HG02938 (cell line): ENCODE data around the gene SLC17A8.

ENCODE experiments used
- ATAC-seq: cut with Tn5 transposase; IDR thresholded peaks from one replicate; pipeline ENCODE4 v1.9.1; 2021; ENCODE audit warnings: mild to moderate bottlenecking, moderate library complexity; ENCODE audit not compliant: unreplicated experiment

The SLC17A8 gene

DNA sequence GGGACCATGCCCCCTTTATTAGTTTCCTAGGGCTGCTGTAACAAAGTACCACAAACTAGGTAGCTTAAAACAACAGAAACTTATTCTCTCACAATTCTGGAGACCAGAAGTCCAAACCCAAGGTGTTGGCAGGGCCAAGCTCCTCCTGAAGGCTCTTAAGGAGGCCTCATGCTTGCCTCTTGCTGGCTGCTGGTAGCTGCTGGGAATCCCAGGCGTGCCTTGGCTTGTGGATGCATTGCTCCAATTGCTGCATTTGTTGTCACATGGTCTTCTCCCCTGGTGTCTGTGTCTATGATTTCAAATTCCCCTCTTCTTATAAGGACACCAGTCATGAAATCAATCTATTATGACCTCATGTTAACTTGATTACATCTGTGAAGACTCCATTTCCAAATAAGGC lies 11.2 kb downstream of the SLC17A8 start:
- no peak for ATAC-seq

DNA sequence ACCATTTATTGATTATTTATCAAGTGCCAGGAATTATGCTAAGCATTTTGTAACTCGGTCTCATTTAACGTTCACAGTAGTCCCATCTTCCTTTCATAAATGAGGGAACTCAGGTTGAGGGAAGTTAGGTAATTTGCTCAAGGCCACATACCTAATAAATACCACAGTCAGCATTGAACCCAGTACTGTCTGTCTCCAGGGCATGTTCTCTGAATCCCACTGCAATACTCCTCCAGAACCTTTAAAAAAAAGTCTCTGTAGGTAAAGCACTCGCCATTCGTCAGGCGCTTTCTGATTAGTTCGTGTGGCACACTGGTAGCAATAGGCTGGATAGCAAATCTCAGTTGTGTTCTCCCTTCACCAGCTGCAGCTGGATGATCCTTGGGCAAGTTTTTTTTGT lies 14.3 kb downstream of the SLC17A8 start:
- no peak for ATAC-seq

DNA sequence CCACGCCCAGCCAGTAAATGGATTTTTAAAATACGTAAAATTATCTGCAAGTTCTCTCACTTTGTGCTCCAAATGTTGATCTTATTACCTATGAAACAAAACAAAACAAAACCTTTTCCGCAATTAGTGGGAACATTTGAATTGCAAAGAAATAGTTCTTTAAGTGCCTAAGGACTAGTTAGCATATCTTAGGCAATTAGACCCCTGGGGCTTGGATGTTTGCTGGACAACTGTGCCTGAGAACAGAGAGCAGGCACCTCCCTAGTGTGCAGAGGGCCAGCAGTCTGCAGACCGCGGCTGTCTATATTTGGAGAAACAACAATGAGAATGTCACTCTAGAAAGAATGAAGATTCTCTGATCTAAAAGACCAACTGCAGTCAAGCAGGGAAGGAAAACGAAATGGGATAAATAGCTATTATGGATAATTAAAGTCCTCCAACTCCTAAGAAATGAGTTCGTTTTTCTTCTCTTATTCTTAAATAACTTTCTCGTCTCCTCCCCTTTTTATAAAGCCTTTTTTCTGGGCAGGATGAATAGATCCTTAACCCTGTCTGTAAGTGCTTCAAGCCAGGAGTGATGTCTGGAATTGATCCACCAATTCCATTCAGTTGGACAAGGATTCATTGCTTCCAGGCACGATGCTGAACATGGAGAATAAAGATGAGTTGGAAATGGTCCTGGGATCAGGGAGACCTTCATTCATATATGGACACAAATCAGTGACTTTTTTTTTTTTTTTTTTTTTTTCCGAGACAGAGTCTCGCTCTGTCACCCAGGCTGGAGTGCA lies 16.2 kb downstream of the SLC17A8 start:
- ATAC-seq: no peak

DNA sequence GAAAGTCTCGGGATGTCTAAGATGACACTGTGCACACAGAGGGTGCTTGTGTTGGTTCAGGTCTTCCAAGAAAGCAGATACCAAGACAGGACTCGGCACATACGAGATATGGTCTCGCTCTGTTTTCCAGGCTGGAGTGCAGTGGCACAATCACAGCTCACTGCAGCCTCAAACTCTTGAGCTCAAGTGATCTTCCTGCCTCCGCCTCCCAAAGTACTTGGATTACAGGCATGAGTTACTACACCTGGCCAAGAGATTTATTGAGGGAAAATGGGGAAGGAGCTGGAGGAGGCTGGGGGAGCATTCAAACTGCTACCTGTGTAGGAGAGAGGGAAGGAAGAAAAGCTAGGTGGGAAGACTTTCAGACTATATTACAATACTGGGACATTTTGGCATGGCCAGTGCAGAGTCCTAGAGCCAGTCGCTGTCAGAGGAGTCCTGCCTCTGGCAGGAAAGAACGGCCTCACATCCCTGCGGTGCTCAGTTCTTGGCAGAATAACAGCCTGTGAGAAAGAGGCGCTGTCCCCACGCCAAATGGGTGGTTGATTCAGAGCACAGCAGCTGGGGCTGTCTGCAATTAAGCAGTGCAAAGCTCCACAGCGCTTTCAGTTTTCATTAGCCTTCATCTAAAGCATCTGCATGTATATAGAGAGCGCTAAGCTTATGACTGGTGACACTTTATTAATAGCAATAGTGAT lies 18.3 kb downstream of the SLC17A8 start:
- no peak for ATAC-seq

DNA sequence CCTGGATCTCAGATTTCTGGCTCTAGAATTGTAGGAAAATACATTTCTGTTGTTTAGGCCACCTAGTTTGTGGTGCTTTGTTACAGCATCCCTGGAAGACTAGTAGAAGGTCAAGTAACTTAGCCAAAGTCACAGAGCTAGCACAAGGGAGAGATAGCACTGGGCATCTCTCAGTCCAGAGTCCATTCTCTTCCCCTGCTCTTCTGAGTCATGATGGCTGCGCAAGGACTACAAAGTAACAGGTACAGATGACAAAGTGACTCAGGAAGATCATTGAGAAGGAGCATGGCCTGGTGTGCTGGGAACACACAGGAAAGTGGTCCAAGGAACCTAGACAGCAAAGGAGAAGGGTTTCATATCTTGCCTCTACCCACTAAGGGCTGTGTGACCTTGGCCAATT lies 19.3 kb downstream of the SLC17A8 start:
- no peak for ATAC-seq

DNA sequence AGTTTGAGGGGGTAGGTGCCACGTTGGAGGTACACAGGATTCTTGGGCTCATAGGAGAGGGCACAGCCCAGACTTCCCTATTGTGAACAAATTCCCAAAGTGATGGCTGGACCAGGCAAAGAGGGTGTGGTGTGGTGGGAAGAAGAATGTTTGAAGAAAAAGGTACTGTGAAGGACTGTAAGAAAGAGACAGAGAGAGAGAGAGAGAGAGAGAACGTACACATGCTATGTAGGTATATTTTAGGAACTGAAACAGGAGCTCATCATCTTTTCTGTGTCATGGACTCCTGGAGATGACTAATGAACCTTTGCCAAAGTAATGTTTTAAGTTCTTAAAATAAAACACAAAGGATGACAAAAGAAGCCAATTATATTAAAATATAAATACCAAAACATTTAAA lies 24.5 kb downstream of the SLC17A8 start:
- no peak for ATAC-seq

DNA sequence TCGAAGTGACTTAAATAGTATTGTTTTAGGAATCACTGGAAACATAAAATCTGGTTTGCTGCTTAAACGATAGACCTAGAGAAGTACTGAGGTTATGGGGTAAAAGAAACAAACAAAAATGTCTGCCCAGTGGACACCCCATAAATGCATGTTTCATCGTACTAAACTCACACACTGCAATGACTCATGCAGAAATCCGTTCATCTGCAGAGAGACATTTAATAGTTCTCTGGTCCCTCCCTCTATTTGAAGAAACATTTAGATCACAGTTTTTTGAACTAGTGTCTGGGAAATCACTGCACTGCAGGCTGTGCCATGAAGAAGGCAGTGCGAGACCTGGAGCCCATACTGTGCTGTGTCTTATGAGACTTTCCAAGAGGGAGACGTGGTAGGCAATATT lies 25.5 kb downstream of the SLC17A8 start:
- no peak for ATAC-seq

DNA sequence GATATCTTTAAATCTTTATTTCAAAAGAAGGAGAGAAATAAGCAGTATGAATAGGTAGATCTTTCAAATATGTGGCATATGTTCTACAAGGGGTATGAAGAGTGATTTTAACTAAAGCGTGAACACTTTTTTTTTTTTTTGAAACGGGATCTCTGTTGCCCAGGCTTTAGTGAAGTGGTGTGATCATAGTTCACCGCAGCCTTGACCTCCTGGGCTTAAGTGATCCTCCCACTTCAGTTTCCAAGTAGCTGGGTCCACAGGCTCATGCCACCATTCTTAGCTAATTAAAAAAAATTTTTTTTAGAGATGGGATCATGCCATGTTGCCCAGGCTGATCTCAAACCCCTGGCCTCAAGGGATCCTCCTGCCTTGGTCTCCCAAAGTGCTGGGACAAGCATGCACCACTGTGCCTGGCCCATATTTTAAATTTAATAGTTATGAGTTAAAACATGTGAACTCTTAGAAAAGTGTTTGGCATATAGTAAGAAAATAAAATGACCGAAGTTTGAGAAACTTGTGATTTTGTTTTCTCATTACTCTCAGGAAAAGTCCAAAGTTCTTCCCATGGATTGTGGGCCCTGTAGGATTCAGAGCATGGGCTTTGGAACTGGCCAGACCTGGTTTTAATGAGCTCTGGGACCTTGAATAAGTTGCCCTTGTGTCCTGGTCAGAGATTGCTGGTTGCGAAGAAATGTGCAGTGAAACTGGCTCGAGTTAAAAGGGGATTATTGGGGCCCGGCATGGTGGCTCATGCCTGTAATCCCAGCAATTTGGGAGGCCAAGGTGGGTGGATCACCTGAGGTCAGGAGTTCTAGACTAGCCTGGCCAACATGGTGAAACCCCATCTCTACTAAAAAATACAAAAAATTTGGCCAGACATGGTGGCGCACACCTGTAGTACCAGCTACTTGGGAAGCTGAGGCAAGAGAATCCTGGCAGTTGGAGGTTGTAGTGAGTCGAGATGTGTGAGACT lies 27.0 kb downstream of the SLC17A8 start:
- ATAC-seq: no peak

DNA sequence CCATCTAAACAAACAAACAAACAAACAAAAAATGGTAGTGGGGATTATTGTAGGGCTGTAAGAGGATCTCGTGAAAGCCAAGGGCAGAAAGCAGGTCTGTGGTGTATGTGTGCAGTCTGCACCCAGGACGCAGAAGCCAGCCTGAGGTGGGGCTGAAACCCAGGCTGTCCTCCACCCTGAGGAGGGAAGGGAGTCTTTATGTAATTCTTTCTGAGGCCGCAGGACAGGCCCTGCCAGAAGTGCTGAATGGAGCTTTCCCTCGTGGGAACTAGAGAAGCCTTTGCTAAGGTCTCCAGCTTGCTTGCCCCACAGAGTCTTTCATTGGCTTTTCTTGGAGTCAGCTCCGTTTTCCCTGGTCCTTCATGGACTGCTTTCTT lies 27.7 kb downstream of the SLC17A8 start:
- ATAC-seq: no peak

DNA sequence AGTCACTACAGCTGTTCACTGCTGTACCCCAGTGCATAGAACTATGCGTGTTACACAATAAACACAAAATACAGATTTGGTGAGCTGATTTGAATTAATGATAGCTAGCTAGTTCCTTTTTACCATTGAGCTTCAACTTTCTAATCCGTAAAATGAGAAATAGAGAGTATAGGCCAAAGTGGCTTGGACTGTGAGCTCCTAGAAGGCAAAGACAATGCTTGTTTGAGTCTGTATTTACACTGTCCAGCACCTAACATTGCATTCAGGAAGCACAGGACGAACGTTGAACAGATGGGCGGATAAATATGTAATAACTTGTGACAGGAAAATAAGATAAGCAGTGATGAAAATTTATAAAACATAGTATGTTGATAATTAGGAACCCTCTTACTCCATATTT lies 31.5 kb downstream of the SLC17A8 start:
- no peak for ATAC-seq

DNA sequence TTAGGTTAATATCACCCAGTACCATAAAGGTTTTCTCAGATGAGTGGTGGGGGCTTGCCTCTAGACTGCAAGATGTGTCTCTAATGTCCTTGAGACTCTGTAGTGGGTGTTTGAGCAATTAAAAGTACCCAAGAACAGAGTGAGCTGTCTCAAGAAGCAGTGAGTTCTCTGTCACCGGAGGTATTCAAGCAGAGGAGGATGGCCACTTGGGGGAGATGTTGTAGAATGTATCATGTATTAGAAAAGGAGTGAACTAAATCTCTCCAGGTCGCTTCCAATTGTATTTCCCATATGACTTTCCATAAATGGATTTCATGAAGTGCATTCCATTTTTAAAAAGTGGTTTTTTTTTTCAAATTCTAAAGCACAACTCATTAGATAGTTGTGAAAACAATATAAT lies 35.0 kb downstream of the SLC17A8 start:
- ATAC-seq: no peak

DNA sequence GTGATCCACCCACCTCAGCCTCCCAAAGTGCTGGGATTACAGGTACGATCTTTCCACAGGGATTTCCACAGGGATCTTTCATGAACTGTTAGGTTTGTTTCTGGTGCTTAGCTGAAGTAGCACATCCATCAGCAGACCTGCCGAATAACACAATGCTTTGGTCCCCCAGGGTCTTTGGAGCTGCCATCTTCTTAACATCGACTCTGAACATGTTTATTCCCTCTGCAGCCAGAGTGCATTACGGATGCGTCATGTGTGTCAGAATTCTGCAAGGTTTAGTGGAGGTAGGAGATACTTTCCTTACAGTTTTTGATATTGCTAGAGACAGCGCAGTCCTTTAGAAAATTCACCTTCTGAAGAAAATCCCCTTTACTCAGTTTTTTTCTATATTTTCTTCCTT lies 36.3 kb downstream of the SLC17A8 start:
- no peak for ATAC-seq

DNA sequence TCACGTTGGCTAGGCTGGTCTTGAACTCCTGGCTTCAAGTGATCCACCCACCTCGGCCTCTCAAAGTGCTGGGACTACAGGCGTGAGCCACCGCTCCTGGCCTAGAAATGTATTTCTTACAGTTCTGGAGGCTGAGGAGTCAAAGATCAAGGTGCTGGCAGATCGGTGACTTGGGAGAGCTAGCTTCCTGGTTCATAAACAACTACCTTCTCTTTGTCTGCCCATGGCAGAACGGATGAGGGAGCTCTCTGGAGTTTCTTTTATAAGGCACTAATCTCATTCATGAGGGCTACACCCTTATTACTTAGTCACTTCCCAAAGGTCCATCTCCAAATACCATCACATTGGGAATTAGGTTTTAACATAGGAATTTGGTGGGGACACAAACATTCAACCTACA lies 38.9 kb downstream of the SLC17A8 start:
- ATAC-seq: no peak

DNA sequence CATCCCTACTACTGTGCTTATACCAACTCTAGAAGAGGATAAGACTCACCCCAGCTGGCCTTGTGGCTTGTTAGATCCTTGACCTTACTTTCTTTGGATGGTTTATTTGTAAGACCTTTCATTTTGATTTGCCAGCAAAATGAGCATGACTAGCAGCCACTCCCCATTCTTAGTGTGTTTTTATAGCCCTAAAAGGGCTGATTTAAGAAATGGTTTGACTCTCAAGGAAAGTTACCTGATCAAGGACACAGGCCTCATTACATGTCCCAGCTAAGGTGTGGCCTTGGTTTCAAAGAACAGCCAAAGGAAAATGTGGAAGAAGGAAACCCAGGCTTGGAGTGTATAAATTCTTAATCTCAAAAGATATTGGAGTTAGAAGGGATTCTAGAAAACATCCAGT lies 41.4 kb downstream of the SLC17A8 start:
- ATAC-seq: no peak

DNA sequence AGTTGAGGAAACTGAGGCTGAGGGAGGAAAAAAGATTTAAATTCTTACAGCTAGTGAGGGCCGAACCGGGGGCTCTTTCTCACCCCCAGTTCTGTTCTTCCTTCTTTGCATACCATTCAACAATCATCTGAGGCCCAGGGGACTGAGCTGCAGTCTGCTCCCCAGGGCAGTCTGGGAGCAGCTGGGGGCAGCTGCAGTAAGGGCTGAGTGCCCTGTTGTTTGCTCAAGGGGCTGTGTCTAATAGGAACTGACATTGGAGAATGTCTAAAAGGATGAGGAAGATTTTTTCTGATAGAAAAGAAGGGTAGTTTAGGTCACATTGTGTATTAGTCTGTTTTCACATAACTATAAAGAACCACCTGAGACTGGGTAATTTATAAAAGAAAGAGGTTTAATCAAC lies 42.2 kb downstream of the SLC17A8 start:
- ATAC-seq: no peak

DNA sequence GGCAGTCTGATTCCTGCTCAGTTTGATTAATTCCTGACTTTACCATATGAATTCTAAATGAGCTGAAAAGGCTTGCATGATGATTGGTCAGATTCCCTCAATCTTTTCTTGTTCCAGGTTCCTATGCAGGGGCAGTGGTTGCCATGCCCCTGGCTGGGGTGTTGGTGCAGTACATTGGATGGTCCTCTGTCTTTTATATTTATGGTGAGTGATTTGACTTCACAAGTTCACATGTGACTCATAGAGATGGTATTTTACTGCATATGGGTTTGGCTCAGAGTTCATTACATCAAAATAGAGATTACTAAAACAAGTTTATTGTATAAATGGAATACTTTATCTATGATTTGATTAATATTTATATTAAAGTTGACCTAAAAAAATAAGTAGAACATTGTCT lies 44.8 kb downstream of the SLC17A8 start:
- ATAC-seq: no peak

DNA sequence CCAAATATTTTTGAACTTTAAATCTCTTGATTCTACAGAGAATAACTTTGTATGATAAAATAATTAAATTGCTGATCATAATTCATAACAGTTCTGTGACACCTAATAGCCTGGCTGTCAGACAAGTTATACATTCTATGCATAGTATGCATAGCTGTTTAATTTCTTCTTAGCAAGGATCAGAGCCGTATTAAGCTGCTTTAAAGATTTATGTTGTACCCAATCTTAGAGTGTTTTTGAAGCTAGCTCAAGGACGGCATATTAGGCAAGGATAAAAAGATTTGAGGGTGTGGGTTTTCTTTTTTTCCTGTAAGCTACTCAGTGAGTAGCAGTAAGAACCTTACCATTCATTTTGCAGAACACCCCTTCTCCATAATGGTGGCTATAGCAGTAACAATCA lies 45.9 kb downstream of the SLC17A8 start:
- ATAC-seq: no peak

DNA sequence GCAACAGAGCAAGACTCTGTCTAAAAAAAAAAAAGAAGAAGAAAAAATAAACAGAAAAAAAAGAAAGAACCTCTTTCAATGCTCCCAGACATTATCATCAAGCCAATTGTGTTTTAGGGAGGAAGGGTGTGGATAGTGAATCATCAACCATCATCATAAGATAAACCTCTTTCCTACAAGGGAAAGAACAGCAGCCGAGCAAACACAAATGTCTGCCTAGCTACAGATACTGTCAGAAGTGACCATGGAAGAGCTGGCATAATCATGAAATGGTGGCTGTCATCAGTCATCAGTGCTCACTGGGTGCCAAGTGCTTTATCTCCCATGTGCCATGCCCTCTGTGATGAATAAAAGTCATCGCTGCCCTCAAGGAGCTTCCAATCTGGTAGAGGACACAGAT lies 46.6 kb downstream of the SLC17A8 start:
- no peak for ATAC-seq

DNA sequence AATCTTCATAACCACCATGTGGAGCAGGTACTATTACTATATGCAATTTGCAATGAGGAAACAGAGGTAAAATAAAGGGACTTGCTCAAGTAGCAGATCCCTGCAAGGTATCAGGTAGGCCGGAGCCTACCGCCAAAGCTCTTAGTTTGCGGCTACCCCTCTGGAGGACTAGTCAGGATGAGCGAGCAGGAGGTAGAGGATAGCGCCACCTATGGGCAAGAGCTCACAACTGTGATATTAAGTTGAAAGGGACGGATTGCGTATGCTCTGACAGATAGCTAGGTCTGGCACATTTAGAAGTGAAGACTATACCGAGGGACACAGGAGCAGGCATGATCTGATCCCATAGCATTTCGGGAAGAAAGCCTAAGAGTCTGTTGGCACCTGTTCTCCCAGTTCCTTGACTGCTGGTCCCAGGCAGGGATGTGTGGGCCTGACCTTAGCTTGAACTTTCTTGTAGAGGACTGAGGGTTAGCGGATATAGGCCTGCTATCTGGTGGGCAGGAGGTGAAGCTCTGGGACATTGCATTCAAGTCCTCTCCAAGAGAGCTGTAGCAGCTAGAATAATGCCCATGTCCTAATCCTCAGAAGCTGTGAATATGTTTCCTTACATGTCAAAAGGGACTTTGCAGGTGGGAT lies 48.0 kb downstream of the SLC17A8 start:
- ATAC-seq: no peak

DNA sequence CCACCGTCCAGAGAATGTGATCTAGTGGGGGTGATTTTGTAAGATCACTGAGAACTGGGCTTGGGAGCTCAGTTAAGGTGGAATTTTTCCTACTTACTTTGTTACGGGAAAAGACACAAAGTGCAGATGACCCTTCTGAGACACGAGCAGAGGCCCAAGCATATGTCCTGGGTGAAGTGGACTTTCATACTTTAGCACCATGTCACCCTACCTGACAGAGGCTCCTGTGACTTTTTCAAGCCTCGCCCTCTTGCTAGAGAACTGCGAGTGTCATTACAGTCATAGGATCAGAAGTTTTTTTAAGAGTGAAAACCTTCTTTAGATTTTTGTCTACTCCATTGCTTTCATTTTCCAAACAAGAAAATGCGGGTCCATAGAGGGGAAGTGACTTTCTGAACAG lies 56.1 kb downstream of the SLC17A8 start:
- no peak for ATAC-seq

DNA sequence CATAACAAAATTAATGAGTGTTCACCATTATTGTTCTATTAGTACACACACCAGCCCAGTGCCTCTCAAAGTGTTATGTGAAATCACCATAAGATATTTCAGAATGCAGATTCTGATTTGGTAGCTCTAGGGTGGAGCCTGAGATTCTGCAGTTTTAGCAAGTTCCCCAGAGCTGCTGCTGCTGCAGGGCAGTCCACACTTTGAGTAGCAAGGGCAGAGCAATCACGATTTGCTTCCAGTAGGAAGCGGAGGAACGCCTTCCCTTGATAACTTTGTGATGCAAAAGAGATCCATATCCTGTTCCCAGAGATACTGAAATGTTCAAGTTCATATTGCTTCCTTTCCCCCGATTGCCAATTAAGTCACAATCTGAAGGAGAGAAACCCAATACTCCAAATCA lies 57.9 kb downstream of the SLC17A8 start:
- no peak for ATAC-seq
